HepG2 (cell line): ENCODE data around the gene STIP1. TPM values are rescaled to one million over a fixed set of nuclear protein-coding genes. Genes with fewer than 3 reads are reported as not detected.

Source experiments
- ETV5 ChIP-seq: IDR thresholded peaks from 2 replicates; pipeline ENCODE4 v1.6.1; 2018; ENCODE audit warnings: missing biosample characterization, missing genetic modification reagents, inconsistent platforms, borderline replicate concordance
- GABPB1 ChIP-seq: IDR thresholded peaks from 2 replicates; pipeline ENCODE4 v1.6.1; 2016; ENCODE audit warnings: mild to moderate bottlenecking, missing genetic modification reagents, moderate library complexity, missing compliant biosample characterization
- HNRNPH1 ChIP-seq: fragments of 200-400 bp; formaldehyde crosslinking; optimal IDR thresholded peaks from 2 replicates; pipeline ENCODE3; 2017; ENCODE audit warnings: mild to moderate bottlenecking, low read depth, low read length
- HNRNPK ChIP-seq: fragments of 200-400 bp; formaldehyde crosslinking; IDR thresholded peaks from 2 replicates; pipeline ENCODE4 v1.6.1; 2018; ENCODE audit warnings: low read length, low read depth, moderate library complexity, mild to moderate bottlenecking; ENCODE audit not compliant: poor library complexity, severe bottlenecking
- ISL2 ChIP-seq: sonication (generic); formaldehyde crosslinking; IDR thresholded peaks from 2 replicates; pipeline ENCODE4 v1.5.0; 2020; ENCODE audit warnings: missing genetic modification reagents
- KDM5B ChIP-seq: sonication (generic); formaldehyde crosslinking; IDR thresholded peaks from 2 replicates; pipeline ENCODE4 v1.4.0; 2020; ENCODE audit warnings: missing genetic modification reagents, mild to moderate bottlenecking, borderline replicate concordance
- MTERF4 ChIP-seq: sonication (generic); formaldehyde crosslinking; IDR thresholded peaks from 2 replicates; pipeline ENCODE4 v1.8.0; 2023; ENCODE audit warnings: mild to moderate bottlenecking, missing genetic modification reagents
- SSRP1 ChIP-seq: IDR thresholded peaks from 2 replicates; pipeline ENCODE4 v1.6.1; 2016; ENCODE audit warnings: control low read depth
- ZBTB46 ChIP-seq: sonication (generic); formaldehyde crosslinking; IDR thresholded peaks from 2 replicates; pipeline ENCODE4 v1.4.0; 2020; ENCODE audit warnings: mild to moderate bottlenecking, missing genetic modification reagents, borderline replicate concordance
- ZEB1 ChIP-seq: IDR thresholded peaks from 2 replicates; pipeline ENCODE4 v1.6.1; 2012; ENCODE audit warnings: mild to moderate bottlenecking, low read depth, inconsistent platforms; ENCODE audit not compliant: insufficient replicate concordance
- ZNF318 ChIP-seq: sonication (generic); formaldehyde crosslinking; IDR thresholded peaks from 2 replicates; pipeline ENCODE4 v1.4.0; 2020; ENCODE audit warnings: mild to moderate bottlenecking, missing genetic modification reagents
- ZNF496 ChIP-seq: sonication (generic); formaldehyde crosslinking; IDR thresholded peaks from 2 replicates; pipeline ENCODE4 v1.8.1; 2023; ENCODE audit warnings: mild to moderate bottlenecking, moderate library complexity, missing genetic modification reagents; ENCODE audit not compliant: insufficient replicate concordance
- ZNF577 ChIP-seq: sonication (generic); formaldehyde crosslinking; IDR thresholded peaks from 2 replicates; pipeline ENCODE4 v1.4.0; 2020; ENCODE audit warnings: mild to moderate bottlenecking, low read depth, missing genetic modification reagents, borderline replicate concordance
- ZNF597 ChIP-seq: sonication (generic); formaldehyde crosslinking; IDR thresholded peaks from 2 replicates; pipeline ENCODE4 v1.5.0; 2020; ENCODE audit warnings: missing genetic modification reagents
- polyA plus RNA-seq, 8 experiments: library from polyadenylated mRNA; depleted of rRNA in 3 of 8; stranded (reverse) in 7 of 8; unstranded in 1 of 8; fragments of >200 nt; fragmentation: Illumina TruSeq in 4 of 8; extraction: Trizol in 4 of 8; gene quantifications; 2 replicates each; pipeline versions ENCODE4 v1.2.1 to v1.2.3, GENCODE V29; 2011 to 2016; ENCODE audit warnings: low read depth in 4 of 8, missing spikeins in 1 of 8, mixed read lengths in 1 of 8; ENCODE audit not compliant: insufficient read depth in 1 of 8
- total RNA-seq, 5 experiments: library from RNA; depleted of rRNA; stranded (reverse); fragments of >200 nt; fragmentation: Illumina TruSeq; extraction: Trizol; gene quantifications; 2 replicates each; pipeline ENCODE4 v1.2.3, GENCODE V29; 2016; ENCODE audit warnings: low read depth in 1 of 5
- TF ChIP-seq, protein P1 (sequence below): IDR thresholded peaks from 2 replicates; pipeline ENCODE4 v1.6.1; 2016; ENCODE audit warnings: control low read depth

STIP1 gene
- total and polyA plus RNA-seq, 2 of the 13 experiments (the other 11 are each of a cell fraction or from before 2014, with no cell fraction given): 81.1 to 217 TPM

- peak; percentile 55 for TF ChIP-seq ZEB1
- peak; percentile 28; the same call in 1 of the 2 replicates for TF ChIP-seq ZNF318 (CRISPR knock-in tag)
- no peak for TF ChIP-seq ZNF597 (CRISPR knock-in tag)
- no peak for TF ChIP-seq HNRNPH1
- peak; percentile 97 for TF ChIP-seq GABPB1 (CRISPR knock-in tag)
- peak; percentile 95 for TF ChIP-seq ETV5 (CRISPR knock-in tag)
- TF ChIP-seq ZNF577 (CRISPR knock-in tag): no peak
- peak; percentile 41 for TF ChIP-seq HNRNPK
- TF ChIP-seq KDM5B: peak; percentile 48; the same call in 1 of the 2 replicates
- no peak for TF ChIP-seq MTERF4 (CRISPR knock-in tag)
- TF ChIP-seq ZBTB46 (CRISPR knock-in tag): no peak
- TF ChIP-seq, protein P1, sequence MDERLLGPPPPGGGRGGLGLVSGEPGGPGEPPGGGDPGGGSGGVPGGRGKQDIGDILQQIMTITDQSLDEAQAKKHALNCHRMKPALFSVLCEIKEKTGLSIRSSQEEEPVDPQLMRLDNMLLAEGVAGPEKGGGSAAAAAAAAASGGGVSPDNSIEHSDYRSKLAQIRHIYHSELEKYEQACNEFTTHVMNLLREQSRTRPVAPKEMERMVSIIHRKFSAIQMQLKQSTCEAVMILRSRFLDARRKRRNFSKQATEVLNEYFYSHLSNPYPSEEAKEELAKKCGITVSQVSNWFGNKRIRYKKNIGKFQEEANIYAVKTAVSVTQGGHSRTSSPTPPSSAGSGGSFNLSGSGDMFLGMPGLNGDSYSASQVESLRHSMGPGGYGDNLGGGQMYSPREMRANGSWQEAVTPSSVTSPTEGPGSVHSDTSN (CRISPR knock-in tag): no peak
- TF ChIP-seq ZNF496 (CRISPR knock-in tag): no peak
- TF ChIP-seq SSRP1 (CRISPR knock-in tag): peak; percentile 89
- peak; percentile 74 for TF ChIP-seq ISL2 (CRISPR knock-in tag)
These were observed 54.7 kb downstream of the STIP1 start, which contains the start of gene FKBP2 (continued) for GRCh38 chr11:64240435-64241240.
